ENCODE data around the gene ZIC5. TPM values are rescaled to one million over a fixed set of nuclear protein-coding genes. Genes with fewer than 3 reads are reported as not detected.

ZIC5 gene
- not detected for total RNA-seq

DNA sequence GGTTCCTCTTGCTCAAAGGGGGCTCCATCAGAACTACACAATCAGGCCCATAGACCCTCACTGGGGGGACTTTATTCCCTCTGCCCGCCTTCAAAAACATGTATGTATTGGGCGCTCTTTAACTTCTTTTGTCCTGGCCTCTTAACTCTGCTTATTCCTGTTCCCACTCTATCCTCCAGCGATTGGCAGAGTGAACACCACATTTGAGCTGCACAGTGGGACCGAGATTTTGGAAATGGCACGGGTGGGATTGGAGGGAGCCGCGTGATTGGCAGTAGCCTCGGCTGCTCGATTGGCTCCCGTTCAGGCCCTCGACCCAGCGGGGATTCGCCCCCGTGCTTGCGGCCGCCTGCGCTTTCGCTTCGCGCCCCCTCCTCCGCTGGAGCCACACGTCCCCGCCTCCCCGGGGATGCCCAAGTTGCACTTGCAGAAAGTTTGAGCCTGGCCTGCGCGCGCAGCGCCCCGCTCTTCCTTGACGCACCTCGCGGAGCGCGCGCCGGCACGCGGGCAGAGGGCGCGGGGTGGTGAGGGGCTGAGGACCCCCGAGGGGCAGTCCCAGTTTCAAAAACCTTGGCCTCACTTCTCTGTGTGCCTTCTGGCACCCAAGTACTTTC, at the start of gene ZIC5:
ZIC5 (minus strand) TSS at position 192 of the 614 bp plus-strand sequence; CDS start at position 28, 164 bp downstream.
- no peak for DNase-seq (ENCODE audit: low spot score)

GRCh38 chr13:100019780-100020356, 48.3 kb upstream of the ZIC5 start:
- no peak for DNase-seq (ENCODE audit: low spot score)

GRCh38 chr13:100014621-100015020, 43.1 kb upstream of the ZIC5 start:
- DNase-seq (ENCODE audit: low spot score) = no peak

GRCh38 chr13:99998261-99998660, 26.7 kb upstream of the ZIC5 start:
- no peak for DNase-seq (ENCODE audit: low spot score)

- no peak for DNase-seq (ENCODE audit: low spot score)
These were observed 26.2 kb upstream of the ZIC5 start for GRCh38 chr13:99997702-99998214.

GRCh38 chr13:99996381-99996973, 24.9 kb upstream of the ZIC5 start:
- DNase-seq (ENCODE audit: low spot score) = no peak

DNA sequence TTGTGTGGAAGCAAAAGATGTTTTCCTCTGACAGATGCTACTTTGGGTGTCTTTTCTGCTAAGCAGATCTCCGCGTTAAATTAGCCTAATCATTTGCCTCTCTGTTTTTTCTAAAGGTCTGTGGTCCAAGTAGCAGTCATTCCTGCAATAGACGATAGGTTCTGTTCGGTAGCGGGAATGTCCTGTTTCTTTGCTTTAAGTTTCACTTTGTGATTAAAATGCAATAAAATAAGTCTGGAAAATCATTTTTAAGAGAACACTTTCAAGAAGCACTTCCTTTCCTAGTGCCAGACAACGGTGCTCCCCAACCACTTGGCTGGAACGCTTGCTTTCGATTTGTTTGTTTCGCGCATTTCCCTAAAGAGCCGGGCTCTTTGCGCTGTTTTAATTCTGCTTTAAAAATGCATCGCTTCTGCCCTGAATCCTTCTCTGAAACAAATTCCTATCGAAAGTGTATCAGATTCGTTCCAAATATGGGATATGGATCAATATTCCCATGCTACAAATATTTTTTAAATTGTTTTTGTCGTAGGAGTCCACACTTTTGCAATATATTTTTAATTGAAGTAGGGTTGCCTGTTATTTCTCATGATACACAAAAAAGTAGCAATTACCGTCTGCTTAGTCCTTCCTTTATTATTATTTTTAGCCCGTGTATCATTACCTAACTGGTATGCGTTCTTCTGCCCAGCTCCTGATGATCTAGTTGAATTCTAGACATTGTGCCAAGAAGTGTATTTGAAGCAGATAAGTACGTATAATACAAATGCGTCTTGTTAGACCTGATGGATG, 24.2 kb upstream of the ZIC5 start:
- no peak for DNase-seq (ENCODE audit: low spot score)

DNA sequence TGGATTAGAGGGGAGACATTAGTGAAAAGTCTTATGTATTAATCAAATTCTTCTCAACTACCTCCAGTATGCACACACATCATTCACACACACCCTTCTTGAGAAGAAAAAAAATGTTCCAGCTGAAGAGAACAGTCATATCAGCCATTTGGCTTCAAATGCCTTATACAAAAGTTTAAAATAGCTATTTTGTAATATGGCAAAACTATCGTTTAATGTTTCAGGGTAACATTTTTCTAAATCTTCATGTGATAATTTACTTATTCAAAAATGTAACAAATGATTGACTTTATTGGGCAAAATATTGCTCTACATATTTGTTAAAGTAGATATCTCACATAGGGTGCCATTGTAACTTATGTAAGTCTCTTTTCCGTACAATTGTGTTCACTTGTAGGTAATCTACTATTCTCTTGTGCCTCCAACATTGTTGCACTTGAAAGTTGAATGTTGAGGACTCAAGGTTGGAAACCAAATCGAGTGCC, 23.6 kb upstream of the ZIC5 start:
- DNase-seq (ENCODE audit: low spot score) = no peak

- no peak for DNase-seq (ENCODE audit: low spot score)
These were observed 23.1 kb upstream of the ZIC5 start for GRCh38 chr13:99994638-99995020.

- DNase-seq (ENCODE audit: low spot score) = no peak
These were observed 22.4 kb upstream of the ZIC5 start for GRCh38 chr13:99993660-99994637.

GRCh38 chr13:99992949-99993351, 21.4 kb upstream of the ZIC5 start:
- no peak for DNase-seq (ENCODE audit: low spot score)

DNA sequence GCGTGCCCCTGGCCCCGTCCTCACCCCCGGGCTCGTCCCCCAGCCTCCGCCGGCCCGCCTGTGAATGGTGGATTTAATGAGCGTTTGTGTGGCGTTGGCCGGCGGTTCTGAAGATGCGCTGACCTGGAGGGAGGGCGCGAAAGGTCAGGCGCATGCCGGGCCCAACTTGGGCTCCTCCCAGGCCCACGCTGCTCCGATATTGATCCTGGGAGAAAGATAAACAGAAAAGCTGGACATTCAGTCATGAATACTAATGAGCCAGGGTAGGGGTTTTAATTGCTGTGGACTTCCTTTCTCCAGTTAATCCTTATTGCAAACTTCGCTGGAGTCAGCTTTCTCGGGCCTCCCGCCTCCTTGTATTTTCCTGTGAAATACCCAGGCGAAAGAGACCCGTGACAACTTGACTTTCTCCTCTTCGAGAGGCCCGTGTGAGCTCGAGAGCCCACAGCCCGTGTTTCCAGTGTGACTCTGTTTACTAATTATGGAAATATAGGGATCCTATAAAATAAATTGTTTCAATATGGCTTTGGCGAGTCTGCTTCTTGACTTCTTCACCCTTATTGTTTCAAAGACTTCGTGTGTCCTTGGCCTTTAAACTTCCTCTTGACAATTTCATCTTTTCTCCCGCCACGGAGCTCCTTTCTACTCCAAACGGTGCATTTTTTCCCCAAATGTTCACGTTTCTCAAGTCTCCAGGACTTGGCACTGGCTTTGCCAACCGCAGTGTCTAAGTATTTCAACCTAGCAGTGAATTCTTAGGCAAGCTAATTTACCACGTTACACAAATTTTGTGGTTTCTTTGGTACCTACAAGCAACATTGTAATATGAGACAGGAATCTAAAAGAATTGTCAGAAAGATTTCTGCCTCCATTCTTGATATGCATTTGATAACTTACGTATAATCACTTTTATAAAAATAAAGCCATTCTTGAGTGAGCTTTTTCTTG, 20.5 kb upstream of the ZIC5 start:
- no peak for DNase-seq (ENCODE audit: low spot score)

DNA sequence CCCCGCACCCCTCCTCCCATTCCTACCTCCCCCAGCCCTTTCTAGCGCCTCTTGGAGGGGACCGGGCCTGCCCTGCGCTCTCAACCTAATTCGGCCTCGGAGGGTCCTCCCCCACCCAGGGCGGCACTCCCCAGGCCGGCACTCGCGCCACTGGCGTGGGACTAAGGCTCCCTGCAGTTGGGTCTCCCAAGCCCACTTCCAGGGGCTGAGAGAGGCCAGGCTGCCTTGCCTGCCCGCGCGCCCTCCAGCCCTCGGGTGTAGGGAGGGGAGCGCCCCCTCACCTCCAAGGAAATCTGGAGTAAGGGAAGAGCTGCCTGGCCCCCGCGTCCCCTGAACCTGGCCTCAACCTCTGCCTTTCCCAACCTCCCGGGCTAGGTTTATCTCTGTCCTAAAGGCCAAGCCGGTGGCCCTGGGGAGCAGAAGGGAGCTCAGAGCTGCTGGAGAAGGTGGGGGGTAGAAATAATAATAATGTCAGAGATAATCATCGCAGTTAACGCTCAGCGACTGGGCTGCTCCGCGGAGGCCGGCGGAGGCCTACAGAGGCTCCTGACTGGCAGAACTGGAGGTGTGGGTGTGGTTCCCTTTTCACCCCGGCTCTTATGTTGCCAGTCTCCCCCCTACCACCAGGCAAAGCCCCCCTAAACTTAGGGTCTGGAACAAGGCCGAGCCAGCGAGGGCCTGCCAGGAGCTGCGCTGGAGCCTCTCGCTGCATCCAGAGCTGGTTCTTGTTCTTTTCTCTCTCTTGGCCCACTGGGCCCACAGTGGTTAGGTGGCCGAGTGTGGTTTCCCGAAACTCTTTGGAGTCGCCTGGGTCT, 19.7 kb upstream of the ZIC5 start:
- no peak for DNase-seq (ENCODE audit: low spot score)

DNA sequence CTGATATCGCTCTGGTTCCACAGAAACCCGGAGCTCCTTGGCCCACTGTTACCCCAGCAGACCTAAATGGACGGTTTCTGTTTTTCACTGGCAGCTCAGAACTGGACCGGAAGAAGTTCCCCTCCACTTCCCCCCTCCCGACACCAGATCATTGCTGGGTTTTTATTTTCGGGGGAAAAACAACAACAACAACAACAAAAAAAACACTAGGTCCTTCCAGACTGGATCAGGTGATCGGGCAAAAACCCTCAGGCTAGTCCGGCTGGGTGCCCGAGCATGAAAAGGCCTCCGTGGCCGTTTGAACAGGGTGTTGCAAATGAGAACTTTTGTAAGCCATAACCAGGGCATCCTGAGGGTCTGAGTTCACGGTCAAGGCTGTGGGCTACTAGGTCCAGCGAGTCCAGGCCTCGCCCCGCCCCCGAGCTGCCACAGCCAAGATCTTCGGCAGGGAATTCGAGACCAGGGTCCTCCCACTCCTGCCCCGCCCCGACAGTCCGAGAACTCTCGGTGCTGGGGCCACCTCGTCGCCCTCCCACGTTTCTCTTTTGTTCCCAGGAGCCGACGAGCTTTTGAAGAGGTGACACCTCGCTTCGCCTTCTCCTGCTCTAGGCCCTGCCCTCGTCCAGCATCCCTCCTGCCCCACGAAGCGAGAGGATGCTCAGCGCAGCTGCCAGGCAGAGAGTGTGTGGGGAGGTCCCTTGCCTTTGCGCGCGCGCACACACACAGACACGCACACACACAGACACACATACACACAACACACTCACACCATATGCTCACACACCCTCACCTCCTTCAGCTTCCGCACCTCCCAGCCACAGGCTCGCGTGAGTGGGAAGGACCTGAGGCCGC, 18.8 kb upstream of the ZIC5 start:
- DNase-seq (ENCODE audit: low spot score) = no peak

DNA sequence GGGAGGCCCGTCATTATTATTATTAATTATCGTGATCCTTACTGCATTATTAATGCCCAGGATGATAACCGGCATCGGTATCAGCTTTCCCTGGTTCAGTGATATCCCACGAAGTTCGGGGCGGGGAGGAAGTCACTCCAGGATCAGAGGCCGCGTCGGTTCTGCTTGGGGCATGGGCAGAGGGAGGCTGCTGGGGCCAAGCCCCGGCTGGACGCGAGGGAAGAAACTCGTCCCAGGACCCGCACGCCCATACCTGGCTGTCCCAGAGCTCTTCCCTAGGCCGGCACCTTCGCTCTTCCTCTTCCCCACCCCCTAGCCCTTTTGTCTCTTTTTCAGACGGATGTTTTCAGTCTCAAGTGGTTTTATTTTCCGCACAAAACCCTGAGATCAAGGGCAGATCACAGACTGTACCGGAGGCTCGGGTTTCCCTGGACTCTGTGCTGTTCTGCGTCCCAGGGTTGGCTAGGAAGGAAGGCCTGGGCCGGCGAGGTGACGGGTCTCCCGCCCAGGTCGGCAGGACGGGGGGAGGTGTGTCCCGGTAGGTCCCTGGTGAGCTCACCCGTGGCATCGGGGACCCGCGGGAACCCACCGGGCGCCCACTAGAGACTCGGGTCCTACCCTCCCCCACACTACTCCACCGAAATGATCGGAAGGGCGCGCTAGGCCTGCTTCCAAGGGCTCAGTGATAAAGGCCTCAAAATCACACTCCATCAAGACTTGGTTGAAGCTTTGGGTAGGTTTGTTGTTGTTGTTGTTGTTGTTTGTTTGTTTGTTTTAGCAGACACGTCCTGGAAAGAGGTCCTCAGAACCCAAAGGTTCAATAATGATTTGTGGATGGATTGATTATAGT, 17.9 kb upstream of the ZIC5 start:
- DNase-seq (ENCODE audit: low spot score) = no peak

GRCh38 chr13:99988529-99989275, 17.1 kb upstream of the ZIC5 start:
- no peak for DNase-seq (ENCODE audit: low spot score)

Measured in ureter (tissue), 1 donor.